ENCODE data around the gene CDC42EP3.

DNA sequence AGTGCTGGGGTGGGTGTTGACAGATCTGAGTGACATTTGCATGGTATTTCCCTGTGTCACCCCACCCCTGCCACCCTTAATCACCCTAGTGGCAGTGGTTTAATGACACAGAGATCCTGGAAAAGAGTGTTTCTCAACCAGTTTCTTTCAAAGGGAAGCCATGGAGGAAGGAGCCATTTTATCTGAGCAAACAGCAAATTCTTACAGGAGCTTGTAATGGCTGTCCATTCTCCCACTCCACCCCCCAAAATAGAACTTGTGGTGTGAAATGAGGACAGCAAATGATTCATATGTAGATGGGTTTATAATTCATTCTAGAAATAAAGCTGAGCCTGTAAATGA, 51.5 kb downstream of the CDC42EP3 start:
- TF ChIP-seq, protein P1, sequence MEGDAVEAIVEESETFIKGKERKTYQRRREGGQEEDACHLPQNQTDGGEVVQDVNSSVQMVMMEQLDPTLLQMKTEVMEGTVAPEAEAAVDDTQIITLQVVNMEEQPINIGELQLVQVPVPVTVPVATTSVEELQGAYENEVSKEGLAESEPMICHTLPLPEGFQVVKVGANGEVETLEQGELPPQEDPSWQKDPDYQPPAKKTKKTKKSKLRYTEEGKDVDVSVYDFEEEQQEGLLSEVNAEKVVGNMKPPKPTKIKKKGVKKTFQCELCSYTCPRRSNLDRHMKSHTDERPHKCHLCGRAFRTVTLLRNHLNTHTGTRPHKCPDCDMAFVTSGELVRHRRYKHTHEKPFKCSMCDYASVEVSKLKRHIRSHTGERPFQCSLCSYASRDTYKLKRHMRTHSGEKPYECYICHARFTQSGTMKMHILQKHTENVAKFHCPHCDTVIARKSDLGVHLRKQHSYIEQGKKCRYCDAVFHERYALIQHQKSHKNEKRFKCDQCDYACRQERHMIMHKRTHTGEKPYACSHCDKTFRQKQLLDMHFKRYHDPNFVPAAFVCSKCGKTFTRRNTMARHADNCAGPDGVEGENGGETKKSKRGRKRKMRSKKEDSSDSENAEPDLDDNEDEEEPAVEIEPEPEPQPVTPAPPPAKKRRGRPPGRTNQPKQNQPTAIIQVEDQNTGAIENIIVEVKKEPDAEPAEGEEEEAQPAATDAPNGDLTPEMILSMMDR (IDR thresholded peaks at IDR 0.05), result no peak
- TF ChIP-seq POLR2A (IDR thresholded peaks at IDR 0.05), result no peak
- TF ChIP-seq POLR2AphosphoS5 (IDR thresholded peaks at IDR 0.05), result no peak
